ENCODE measurements around the gene NCOA3. TPM values are rescaled to one million over a fixed set of nuclear protein-coding genes. Genes with fewer than 3 reads are reported as not detected.

Gene NCOA3
- total and polyA plus RNA-seq, 2 of the 8 experiments (the other 6 are each of a cell fraction or from before 2014, with no cell fraction given): 7.9 to 24.7 TPM

- H3K4me1 ChIP-seq (replicated peaks in 1 of 4; ENCODE audit: control insufficient read depth in 3 of 4, insufficient read depth in 4 of 4, low read length in 3 of 4): peaks cover 0 to 11% (median 3%) of the 10 kb centered on the region in 4 experiments; a peak in 4 of 7 replicates
- peaks cover 4% of the 10 kb centered on the region; the same call in 1 of the 2 replicates for H3K23me2 ChIP-seq (ENCODE audit: low read depth, low read length)
- H2AFZ ChIP-seq (ENCODE audit: low read length): no peak overlapping the region
- CTCF ChIA-PET (ENCODE audit: partially characterized antibody): no interaction called here
- no peaks in the 10 kb centered on the region for H3K79me1 ChIP-seq (ENCODE audit: low read depth, low read length)
- H3K79me2 ChIP-seq (ENCODE audit: control insufficient read depth in 1 of 2, insufficient read depth in 2 of 2, low read length in 2 of 2): peaks cover 0 to 14% of the 10 kb centered on the region in 2 experiments; a peak in 2 of 4 replicates
- POLR2A ChIA-PET (ENCODE audit: partially characterized antibody): no interaction called here
- no peak for TF ChIP-seq CTBP2 (IDR thresholded peaks at IDR 0.05; ENCODE audit: borderline replicate concordance, insufficient read depth, insufficient read length, low read length)
- no peak for TF ChIP-seq SP2 (IDR thresholded peaks at IDR 0.05; ENCODE audit: low read length)
- no peak for TF ChIP-seq TAF7 (optimal IDR thresholded peaks at IDR 0.05; ENCODE audit: borderline replicate concordance, low read depth, low read length)
- TF ChIP-seq ATF2 (IDR thresholded peaks at IDR 0.05; ENCODE audit: low read length): no peak
- TF ChIP-seq, protein P1, sequence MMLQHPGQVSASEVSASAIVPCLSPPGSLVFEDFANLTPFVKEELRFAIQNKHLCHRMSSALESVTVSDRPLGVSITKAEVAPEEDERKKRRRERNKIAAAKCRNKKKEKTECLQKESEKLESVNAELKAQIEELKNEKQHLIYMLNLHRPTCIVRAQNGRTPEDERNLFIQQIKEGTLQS (IDR thresholded peaks at IDR 0.05; ENCODE audit: insufficient read depth, low read depth, low read length): no peak
- TF ChIP-seq RNF2 (IDR thresholded peaks at IDR 0.05; ENCODE audit: borderline replicate concordance, low read depth, low read length, missing control alignments, poor library complexity, severe bottlenecking): no peak
- no peak for TF ChIP-seq KDM1A (IDR thresholded peaks at IDR 0.05; ENCODE audit: borderline replicate concordance, low read length)
- TF ChIP-seq YY1 (IDR thresholded peaks at IDR 0.05; ENCODE audit: low read depth, low read length): no peak
- TF ChIP-seq RBBP5 (IDR thresholded peaks at IDR 0.05; ENCODE audit: borderline replicate concordance, low read depth, low read length): no peak
- DNase-seq (ENCODE audit: low read depth in 1 of 2, low spot score in 2 of 2) (no peak), FAIRE-seq (no peak)
- no peaks in the 10 kb centered on the region for H3K9me3 ChIP-seq (ENCODE audit: insufficient read depth in 2 of 2, low read depth in 1 of 2, low read length in 1 of 2)
- no peak overlapping the region for H2BK12ac ChIP-seq (ENCODE audit: low read depth, low read length)
- H3K4ac ChIP-seq (replicated peaks; ENCODE audit: insufficient read length, low read depth, low read length): no peak overlapping the region
- H4K20me1 ChIP-seq (replicated peaks in 1 of 2; ENCODE audit: control insufficient read depth in 1 of 2, insufficient read depth in 2 of 2, low read length in 2 of 2): no peaks in the 10 kb centered on the region
- H3K4me2 ChIP-seq (ENCODE audit: insufficient read depth in 1 of 2, low read depth in 2 of 2, low read length in 2 of 2): no peak overlapping the region
- no peak overlapping the region for H3K23ac ChIP-seq (ENCODE audit: insufficient read length)
- H3K56ac ChIP-seq (replicated peaks; ENCODE audit: insufficient read length, low read depth, low read length): no peak overlapping the region
- no peak overlapping the region for H3K14ac ChIP-seq (ENCODE audit: insufficient read length)
- no peak overlapping the region for H2AK5ac ChIP-seq (ENCODE audit: low read depth, low read length)
- no peak overlapping the region for H3K4me3 ChIP-seq (ENCODE audit: extremely low read depth in 1 of 4, insufficient read depth in 2 of 4, low read depth in 3 of 4, low read length in 4 of 4)
- H4K8ac ChIP-seq (ENCODE audit: extremely low read depth, insufficient read depth, low read length): no peak overlapping the region
- H3K18ac ChIP-seq (ENCODE audit: extremely low read depth, low read length): no peak overlapping the region
- no peak overlapping the region for H2BK120ac ChIP-seq (replicated peaks; ENCODE audit: low read depth, low read length)
- no peak overlapping the region for H2BK20ac ChIP-seq (ENCODE audit: low read length)
- H3K27ac ChIP-seq (ENCODE audit: low read depth, low read length): no peak overlapping the region
- 96% methylated on average over 6 of the region's 6 CpGs; no CpG with 5 or more reads in 1 of the 2 experiments for WGBS, 2 experiments (ENCODE audit: extremely low coverage in 1 of 2, insufficient coverage in 1 of 2, insufficient read length in 1 of 2, insufficient replicate concordance in 2 of 2, low coverage in 1 of 2, low lambda C conversion rate in 2 of 2, missing lambda C conversion rate in 1 of 2)
- no peaks in the 10 kb centered on the region for H3K36me3 ChIP-seq (ENCODE audit: control insufficient read depth in 2 of 4, insufficient read depth in 4 of 4, low read length in 3 of 4)
- no peak overlapping the region for H2BK5ac ChIP-seq (ENCODE audit: low read depth, low read length)
- H4K91ac ChIP-seq (replicated peaks; ENCODE audit: insufficient read length, low read length): no peak overlapping the region
- H2BK15ac ChIP-seq (ENCODE audit: low read length): no peak overlapping the region
- no peak overlapping the region for H4K5ac ChIP-seq (ENCODE audit: insufficient read length, low read depth, low read length)
- H3K9ac ChIP-seq (replicated peaks in 1 of 4; ENCODE audit: extremely low read depth in 1 of 4, low read depth in 3 of 4, low read length in 3 of 4): no peak overlapping the region
- no peaks in the 10 kb centered on the region for H3K27me3 ChIP-seq (replicated peaks in 1 of 4; ENCODE audit: control insufficient read depth in 3 of 4, extremely low read depth in 1 of 4, insufficient read depth in 3 of 4, low read length in 3 of 4)
Measured at GRCh38 chr20:47498606-47499005, 3.1 kb upstream of the NCOA3 start.
